ENCODE data around the gene C10orf62.

- TF ChIP-seq POLR2A (IDR thresholded peaks at IDR 0.05), result no peak
- TF ChIP-seq CTCF (IDR thresholded peaks at IDR 0.05), result no peak
Measured at GRCh38 chr10:97601268-97602215, 12.0 kb downstream of the C10orf62 start.

Measured in body of pancreas (tissue), 4 donors.